Right renal cortex interstitium (tissue), 3 donors: Measurements from ENCODE around the gene PPP4C. TPM values are rescaled to one million over a fixed set of nuclear protein-coding genes. Genes with fewer than 3 reads are reported as not detected.

Source experiments
- DNase-seq, 3 donors: peaks; one replicate each; pipeline ENCODE4 v3.0.0-alpha.2; 2013; ENCODE audit warnings: low read depth in 3 of 3, low spot score in 2 of 3
- polyA plus RNA-seq, 3 donors: library from polyadenylated mRNA; unstranded; fragments of 120-200 nt; gene quantifications; one replicate each; pipeline ENCODE4 v1.2.1, GENCODE V29; 2013; ENCODE audit not compliant: insufficient read length in 3 of 3

PPP4C gene
- polyA plus RNA-seq, 3 donors: 80.0 to 95.1 (median 92.9) TPM

DNA sequence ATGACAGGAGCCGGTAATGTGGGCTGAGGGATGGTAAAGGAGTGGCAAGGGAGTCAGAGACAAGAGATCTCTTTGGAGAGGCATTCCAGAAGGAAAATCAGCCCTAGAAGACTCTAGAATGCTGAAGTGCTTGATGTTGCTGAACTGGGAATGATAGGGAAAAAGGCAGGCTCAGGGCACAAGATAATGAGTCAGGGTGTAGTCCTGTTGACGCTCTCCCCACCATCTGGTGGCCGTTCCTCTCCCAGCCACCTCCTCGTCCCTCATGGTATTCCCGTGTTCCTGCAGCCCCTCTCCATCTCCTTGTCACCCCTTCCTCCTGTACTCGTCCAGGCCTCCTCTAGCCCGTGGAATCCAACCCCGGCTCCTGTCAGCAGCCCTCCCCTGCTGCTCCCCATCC lies 21.3 kb upstream of the PPP4C start:
- DNase-seq: no peak

DNA sequence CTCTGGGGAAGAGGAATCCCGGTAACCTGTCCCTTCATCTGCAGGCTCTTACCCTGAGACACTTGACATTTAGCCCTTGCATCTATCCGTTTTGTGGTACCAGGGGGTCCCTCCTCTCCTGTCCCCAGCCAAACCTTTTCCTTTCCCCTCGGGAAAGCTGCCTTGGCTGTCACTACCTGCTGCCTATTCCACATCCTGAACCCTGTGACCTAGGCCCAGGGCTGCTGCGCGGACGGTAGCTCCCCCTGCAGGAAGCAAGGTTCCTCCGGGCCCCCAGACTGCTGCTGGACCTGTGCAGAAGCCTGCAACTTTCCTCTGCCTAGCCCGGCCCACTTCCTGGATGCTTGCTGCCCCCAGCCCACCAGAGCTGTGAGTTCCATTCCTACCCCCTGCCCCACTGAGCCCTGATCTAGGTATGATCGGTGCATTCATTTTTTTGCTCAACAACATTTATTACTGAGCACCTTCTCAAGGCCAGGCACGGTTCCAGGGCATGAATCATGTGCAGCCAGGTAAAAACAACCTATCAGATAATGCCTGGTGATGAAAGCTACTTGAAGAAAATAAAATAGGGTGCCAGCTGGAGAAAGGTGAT lies 20.7 kb upstream of the PPP4C start:
- DNase-seq: no peak

GRCh38 chr16:30060346-30060745 lies 15.4 kb upstream of the PPP4C start:
- no peak for DNase-seq

DNA sequence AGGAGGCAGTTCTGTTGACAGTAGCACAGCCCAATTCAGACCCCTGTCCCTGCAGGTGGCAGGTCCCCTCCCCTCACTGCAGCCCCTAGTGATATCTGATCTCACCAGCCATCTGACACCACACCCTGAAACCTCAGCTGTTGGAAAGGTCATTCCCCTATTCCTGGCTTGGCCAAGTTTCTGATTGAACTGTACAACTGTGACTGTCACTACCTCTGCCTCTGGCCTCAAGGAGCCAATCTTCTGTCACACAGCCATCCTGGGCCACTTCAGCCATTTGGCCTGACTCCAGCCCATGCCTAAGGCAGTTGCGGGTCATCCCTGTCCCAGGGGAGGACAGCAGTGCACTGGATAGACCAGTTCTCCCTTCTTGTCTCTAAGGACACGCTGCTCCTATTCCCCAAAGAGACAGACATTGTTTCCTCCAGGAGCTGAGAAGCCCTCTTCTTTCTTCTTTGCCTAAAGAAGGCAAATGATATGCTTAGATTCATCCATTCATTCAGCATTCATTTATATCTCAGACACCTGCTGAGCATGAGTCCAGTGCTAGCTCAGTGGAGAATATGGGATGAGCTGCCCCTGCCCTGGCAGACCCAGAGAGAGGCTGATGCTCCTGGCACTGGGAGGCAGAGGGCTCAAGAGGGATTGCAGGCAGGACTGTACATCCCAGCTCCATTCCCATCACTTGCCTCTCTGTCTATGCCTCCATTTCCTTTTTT lies 14.8 kb upstream of the PPP4C start:
- no peak for DNase-seq

DNA sequence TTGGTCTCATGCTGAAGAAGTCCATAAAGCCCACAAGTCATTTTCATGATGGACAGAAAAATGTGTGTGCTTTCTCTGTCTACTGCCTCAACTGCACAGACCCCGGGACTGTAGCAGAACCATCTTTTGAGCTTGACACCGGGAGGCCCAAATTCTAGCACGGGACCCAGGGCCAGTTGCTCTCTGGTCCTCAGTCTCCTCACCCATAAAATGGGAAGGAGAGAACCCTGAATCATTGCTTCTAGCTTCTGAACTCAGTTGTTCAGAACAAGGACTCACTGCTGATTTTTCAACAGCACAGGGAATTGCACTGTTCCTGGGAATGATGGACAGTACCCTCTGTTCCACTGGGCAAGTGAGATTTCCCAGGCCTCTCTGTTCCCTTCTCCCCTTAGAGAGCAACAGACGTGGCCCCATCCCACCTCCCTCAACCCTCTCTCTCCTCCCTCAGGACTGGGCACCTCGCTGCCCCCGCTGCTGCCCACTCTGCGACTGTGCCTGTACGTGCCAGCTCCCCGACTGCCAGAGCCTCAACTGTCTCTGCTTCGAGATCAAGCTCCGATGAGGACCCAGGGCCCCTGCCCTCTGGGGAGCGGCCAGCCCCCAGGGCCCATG lies 12.4 kb upstream of the PPP4C start:
- DNase-seq: no peak

GRCh38 chr16:30063893-30064728 lies 11.7 kb upstream of the PPP4C start:
- peak in 2 of 3 donors; percentile 45 to 57 for DNase-seq

- no peak for DNase-seq
These were observed 11.1 kb upstream of the PPP4C start for GRCh38 chr16:30064729-30065101.

GRCh38 chr16:30065102-30065942 lies 10.5 kb upstream of the PPP4C start, which contains the start of gene ALDOA:
Gene ALDOA, plus strand, starts transcription at chr16:30065760. Its CDS starts 1,138 bp downstream, at chr16:30066898.
- DNase-seq: peak; percentile 90 to 93 (median 92)

DNA sequence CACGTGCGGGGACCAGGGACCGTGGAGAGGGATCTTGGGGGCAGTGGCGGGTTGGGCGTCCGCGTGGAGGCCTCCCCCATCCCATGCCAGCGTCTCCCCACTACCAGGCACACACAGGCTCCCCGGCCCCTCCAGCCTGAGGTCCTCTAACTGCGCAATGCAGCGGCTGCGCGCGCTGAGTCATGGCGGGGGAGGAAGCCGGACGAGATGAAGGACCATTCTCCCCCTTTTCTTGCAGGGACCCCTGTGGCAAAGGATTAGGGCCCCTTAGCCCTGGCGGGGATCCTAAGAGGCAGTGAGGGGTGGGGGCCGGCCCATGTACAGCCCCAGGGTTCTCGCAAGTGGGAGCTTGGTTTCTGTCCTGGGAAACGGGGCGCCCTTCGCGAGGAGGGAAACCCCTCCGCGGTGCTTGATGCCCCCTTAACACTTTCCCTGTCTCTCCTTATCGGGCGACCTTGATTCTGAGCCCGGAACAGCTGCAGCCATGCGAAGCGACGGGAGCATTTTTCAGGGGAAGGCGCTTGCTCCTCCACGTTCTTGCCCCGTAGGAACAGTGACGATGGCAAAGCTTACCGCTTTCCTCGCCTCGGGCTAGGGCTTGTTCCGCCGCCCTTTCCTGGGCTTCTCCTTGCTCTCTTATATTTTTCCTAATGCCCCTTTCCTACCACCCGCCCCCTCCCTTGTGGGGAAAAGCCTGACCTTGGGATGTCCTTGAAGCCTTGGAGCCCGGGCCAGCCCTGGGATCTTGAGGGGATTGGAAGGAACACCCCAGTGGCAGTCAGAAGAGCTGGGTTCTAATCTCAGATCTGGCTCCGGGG lies 9.6 kb upstream of the PPP4C start:
- no peak for DNase-seq

GRCh38 chr16:30066761-30067583 lies 8.8 kb upstream of the PPP4C start:
- no peak for DNase-seq

- no peak for DNase-seq
These were observed 8.2 kb upstream of the PPP4C start for GRCh38 chr16:30067584-30067916.

DNA sequence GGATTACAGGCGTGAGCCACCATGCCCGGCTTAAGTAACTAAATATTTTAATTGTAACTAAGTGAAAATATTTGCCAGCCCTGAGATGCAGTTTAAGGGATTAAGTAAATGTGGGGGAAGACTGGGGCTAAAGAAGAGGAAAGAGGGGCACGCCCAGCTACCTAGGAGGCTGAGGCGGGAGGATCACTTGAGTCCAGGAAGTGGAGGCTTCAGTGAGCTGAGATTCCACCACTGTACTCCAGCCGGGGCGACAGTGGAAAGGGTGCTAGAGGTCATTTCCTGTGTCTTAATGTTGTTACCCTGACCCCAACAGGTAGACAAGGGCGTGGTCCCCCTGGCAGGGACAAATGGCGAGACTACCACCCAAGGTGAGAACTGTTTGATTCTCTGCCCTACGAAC lies 7.5 kb upstream of the PPP4C start:
- no peak for DNase-seq

GRCh38 chr16:30068750-30069610 lies 6.8 kb upstream of the PPP4C start:
- DNase-seq: no peak

DNA sequence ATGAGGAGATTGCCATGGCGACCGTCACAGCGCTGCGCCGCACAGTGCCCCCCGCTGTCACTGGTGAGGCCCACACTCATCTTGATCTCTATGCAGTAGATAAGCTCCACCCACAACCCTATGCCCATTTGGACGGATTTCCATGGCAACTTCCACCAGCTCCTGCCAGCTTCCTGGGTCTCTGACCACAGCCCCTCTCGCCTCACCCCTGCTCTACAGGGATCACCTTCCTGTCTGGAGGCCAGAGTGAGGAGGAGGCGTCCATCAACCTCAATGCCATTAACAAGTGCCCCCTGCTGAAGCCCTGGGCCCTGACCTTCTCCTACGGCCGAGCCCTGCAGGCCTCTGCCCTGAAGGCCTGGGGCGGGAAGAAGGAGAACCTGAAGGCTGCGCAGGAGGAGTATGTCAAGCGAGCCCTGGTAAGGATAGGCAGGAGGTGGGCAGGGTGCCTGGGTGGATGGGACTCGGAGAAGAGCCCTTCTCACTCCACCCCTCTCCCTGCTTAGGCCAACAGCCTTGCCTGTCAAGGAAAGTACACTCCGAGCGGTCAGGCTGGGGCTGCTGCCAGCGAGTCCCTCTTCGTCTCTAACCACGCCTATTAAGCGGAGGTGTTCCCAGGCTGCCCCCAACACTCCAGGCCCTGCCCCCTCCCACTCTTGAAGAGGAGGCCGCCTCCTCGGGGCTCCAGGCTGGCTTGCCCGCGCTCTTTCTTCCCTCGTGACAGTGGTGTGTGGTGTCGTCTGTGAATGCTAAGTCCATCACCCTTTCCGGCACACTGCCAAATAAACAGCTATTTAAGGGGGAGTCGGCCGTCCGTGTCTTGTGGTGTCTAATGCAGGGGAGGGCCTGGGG lies 6.0 kb upstream of the PPP4C start:
- DNase-seq: no peak

GRCh38 chr16:30070490-30070889 lies 5.3 kb upstream of the PPP4C start:
- DNase-seq: no peak

- DNase-seq: no peak
These were observed 540 bp downstream of the PPP4C start for GRCh38 chr16:30076276-30076791.

DNA sequence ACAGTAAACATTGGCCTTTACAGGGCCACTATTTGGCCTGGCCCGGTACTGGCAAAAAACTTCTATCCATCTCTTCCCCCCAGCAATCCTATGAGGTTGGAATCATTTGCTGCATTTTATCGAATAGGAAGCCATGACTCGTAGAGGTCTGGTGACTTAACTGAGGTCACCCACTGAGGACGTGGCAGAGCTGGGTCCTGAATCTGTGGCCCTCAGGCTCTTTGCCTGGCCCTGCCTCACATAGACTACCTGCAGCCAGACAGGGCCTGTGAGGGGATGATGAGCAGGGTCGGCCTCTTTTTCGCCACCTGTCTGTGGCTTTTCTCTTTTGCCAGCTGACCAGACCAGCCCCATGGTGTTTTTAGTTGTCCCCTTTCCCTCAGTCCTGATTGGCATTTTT lies 1.9 kb downstream of the PPP4C start:
- no peak for DNase-seq
